Activated CD8-positive, alpha-beta memory T cell treated with anti-CD3 and anti-CD28 coated beads for 1 hour (primary cell): ENCODE data around the gene HS1BP3.

Experiments
- DNase-seq, 2 donors: peaks; one replicate each; pipeline ENCODE4 v3.0.0-alpha.2; 2020; ENCODE audit warnings: low read depth in 1 of 2; ENCODE audit errors: extremely low read depth in 1 of 2

The HS1BP3 gene

GRCh38 chr2:20648206-20648605 lies 2.7 kb downstream of the HS1BP3 start:
- DNase-seq, result no peak

- DNase-seq, result no peak
Observed at GRCh38 chr2:20647738-20648137, 3.2 kb downstream of the HS1BP3 start.

DNA sequence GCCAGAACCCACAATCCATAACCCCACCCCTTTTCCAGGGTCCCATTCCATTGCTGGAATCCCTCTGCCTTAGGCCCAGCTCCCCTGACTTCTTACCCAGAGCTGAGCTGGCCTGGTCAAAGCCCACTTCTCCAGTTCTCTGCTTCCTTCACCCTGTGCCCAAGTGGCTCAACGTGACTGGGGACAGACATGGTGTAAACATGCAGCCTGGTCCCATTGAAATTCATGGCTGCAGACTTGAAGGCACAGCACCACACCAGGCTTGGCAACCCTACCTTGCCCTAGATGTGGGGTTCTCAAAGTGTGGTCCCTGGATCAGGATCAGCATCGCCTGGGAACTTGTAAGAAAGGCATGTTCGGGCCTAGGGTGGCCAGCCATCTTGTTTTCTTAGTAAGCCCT lies 3.7 kb downstream of the HS1BP3 start:
- DNase-seq, result no peak

DNA sequence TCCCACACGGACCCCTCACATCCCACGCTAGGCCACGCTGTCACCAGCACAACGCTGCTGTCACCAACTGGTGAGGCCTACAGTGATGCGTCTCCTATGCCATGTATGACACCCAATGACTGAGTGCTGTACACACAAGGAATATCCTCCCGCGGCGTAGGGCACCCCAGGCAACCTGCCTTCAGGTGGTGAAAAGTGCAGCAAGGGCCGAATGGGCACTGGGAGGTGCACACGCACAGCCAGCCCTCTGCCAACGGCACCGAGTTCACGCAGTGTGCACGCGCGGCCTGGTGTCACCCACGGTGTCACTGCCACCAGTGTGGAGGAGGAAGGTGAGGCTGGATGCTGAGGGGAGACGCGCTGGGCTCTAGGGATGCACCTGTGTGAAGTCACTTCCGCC lies 4.5 kb downstream of the HS1BP3 start:
- DNase-seq, result no peak

GRCh38 chr2:20645761-20646160 lies 5.1 kb downstream of the HS1BP3 start:
- DNase-seq, result no peak

GRCh38 chr2:20645301-20645701 lies 5.6 kb downstream of the HS1BP3 start:
- no peak for DNase-seq

DNA sequence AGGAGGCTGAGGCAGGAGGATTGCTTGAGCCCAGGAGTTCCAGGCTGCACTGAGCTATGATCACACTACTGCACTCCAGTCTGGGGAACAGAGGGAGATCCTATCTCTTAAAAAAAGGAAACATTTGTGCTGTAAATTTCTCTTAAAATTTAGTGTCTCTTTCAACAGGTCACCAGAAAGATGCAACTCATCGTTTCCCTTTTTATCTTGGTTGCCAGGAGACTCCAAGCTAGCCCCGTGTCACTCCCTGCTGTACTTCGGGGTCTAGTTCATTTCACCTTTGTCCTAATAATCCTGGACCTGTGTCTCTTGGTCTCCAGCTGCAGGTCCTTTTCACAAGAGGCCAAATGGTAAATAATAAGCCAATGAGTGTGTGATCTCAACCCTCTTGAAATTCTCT lies 7.1 kb downstream of the HS1BP3 start:
- no peak for DNase-seq

DNA sequence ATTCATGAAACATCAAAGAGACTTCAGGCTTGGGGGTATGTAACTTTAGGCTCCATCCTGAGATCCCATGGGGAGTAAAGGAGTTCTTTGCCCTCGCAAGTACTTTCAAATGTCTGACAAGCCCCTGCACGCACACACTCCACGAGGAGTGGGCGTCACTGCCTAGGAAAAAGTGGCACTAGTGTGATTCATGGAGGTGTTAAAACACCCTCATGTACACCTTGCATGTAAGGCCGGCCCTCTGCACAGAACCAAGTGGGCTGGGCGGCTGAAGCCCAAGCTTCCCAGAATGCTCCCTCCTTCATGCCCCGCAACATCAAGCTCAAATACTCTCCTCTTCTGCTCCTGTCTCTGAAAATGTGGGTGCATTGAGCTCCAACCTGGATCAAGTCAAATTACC lies 7.8 kb downstream of the HS1BP3 start:
- DNase-seq, result no peak

GRCh38 chr2:20642055-20642971 lies 8.6 kb downstream of the HS1BP3 start:
- DNase-seq, result peak in 1 of 2 donors; percentile 57

DNA sequence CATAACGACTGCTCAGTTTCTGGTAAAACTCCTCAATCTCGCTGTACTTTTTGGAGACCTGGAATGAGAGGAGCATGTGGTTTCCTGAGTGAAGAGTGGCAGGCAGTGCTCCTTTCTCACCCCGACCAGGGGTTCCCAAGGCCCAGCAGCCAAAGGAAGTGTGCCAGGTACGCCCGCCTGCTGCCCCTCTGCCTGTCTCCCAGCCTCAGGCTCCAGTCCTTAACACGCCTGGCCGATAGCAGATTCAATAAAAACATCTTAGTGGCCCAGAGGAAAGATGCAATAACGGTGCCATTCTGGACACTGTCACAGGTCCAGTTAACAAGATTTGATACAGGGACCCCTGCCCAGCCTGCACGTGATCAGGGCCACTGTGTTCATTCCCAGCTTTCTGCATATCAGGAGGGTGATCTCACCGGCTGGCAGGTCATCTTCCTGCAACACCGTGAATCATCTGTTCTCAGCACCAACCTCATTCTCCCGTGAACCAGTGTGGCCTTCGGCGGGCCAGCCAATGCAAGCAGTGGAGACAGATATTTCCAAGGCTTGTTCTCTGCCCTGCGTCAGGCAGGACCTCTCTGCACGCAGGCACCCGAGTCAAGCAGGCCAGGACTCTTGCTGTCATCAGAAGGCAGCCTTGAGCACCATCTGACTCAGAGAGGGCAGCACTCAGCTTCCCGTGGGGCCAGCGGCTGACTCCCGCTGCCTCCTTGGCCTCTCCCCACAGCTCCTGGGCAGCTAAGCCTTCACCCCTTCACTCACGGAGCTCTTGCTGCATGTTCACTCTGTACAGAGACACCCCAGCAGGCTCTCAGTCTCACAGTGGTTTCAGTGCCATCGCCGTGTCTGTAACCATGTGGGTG lies 9.5 kb downstream of the HS1BP3 start:
- no peak for DNase-seq

- DNase-seq, result no peak
Observed at GRCh38 chr2:20640411-20641122, 10.3 kb downstream of the HS1BP3 start.

- no peak for DNase-seq
Observed at GRCh38 chr2:20638646-20639430, 12.1 kb downstream of the HS1BP3 start.

- no peak for DNase-seq
Observed at GRCh38 chr2:20638014-20638413, 12.9 kb downstream of the HS1BP3 start.

DNA sequence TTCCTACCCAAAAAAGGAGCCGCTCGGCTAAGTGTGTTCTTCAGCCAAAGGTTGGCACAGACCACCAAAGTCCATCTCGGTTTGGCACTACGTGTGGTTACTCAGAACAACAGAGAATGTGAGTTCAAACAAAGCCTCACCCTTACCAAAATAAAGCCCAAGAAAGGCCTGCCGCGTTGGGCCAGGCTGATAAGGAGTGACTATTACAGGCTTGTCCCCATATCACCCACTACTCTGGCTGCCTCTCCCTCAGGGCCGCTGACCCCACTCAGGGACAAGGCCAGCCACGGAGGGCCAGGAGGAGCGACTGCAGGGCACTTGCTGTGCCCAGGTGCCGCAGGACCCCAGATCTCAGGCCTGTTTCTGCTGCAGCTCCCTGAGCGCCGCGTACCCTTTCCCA lies 13.8 kb downstream of the HS1BP3 start:
- no peak for DNase-seq

DNA sequence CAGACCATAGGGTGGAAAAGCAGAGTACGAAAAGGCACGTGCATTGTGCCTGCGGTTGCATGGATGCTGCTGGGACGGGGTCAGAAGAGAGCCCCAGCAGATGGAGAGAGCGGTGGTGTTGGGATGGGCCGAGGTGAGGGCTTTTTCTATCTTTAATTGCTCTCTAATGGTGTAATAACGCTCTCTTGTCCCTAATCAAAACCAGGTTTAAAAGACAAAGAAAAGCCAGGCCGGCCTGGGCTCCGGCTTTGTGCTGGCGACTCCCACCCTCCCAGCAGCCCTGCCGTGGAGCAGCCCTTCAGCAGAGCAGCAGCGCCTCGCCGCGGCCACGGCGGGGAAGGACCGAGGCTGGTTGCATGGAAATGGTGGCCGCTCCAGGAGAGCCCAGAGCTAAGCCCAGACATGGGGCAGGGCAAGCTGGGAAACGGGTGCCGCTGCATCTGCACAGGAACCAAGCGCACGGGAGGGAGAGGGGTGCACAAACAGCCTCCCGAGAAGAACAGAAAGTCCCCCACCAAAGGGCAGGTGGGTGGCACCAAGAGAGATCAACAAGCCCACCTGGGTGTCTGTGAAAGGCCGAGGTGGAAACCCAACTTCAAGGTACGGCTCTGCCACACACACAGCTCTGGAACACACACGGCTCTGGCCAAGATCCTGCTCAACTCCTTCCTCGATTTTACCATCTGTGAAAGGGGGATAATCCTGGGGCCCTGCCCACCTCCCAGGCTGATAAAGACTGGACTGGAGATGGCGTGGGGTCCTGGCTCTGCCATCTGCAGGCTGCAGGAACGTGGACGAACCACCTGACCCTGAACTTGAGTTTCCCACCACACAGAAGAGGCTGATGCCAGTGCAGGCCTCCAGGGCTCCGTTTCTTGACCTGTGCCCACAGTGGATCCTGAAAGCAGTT lies 15.0 kb downstream of the HS1BP3 start:
- DNase-seq, result no peak

DNA sequence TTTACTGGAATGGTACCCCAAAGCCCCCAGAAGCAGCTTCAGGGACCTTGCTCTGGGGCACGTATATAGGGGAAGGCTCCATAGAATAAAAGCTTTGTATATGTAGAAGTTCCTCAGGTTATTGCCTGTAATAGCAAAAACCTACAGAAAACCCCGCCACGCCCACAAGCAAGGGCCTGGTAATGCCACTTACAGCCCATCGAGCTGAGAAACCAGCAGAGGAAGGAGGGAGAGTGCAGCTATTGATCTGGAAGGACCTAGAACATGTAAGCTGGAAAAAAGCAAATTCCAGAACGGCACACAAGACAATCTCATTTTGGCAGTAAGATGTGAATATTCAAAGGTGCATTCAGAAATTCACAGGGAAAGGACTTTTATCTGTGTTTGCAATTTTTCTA lies 15.8 kb downstream of the HS1BP3 start:
- DNase-seq, result no peak

GRCh38 chr2:20634507-20635112 lies 16.3 kb downstream of the HS1BP3 start:
- no peak for DNase-seq

DNA sequence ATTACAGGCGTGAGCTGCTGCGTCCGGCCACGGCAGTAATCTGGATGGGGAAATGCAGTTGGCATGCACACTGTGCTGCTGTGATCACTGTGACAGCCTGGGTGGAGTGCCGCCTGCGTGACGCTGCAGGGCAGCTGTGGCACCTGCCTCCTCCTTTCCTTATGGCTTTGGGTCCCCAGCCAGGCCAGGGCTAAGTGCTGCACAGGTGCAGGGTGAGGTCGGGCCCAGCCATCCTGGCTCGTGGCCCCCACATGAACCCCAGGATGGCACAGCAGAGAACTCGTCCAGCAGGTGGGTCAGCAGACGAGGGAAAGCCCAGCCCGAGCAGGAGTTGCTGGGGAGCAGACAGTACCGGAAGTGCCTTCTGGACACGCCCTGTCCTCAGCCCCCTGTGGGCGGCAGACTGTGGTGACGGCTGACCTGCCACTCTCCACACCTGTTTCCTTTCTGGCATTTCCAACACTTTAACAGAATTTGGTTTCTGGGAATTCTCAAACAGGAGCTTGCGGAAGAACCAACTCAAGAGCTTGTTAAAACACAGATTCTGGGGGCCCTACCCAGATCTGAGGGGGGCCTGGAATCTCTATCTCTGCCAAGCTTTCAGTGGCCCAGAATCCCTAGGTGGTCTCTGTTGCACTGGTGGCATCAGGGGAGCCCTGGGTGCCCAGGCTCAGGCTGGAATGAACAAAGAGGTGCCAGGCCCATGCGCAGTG lies 16.9 kb downstream of the HS1BP3 start:
- no peak for DNase-seq
